Measurements from ENCODE around the gene COL21A1.

Gene COL21A1

DNA sequence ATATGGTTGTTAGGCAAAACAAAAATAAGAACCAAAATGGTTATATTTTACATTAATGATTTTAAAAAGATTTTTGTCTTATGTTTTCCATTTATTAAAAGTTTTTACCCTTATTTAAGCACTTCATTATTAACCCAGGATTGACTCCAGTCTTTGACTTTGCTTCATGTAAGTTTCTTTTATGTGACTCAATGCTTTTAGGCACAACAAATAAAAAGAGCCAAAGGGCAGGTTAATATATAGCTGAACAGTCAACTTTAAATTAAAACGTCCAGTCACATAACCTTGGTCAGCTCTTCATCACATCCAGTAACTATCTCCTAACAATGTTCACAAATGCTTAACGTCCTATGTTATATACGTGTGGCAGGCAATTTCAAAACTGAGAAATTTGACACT, 32.7 kb downstream of the COL21A1 start:
- no peak for DNase-seq
- in situ Hi-C loops (cut with HindIII; ENCODE audit: low pct_ligation_motif_present, low pct_unique_long_range_greater_than_20kb, low sequenced_read_pairs): no loop called here

DNA sequence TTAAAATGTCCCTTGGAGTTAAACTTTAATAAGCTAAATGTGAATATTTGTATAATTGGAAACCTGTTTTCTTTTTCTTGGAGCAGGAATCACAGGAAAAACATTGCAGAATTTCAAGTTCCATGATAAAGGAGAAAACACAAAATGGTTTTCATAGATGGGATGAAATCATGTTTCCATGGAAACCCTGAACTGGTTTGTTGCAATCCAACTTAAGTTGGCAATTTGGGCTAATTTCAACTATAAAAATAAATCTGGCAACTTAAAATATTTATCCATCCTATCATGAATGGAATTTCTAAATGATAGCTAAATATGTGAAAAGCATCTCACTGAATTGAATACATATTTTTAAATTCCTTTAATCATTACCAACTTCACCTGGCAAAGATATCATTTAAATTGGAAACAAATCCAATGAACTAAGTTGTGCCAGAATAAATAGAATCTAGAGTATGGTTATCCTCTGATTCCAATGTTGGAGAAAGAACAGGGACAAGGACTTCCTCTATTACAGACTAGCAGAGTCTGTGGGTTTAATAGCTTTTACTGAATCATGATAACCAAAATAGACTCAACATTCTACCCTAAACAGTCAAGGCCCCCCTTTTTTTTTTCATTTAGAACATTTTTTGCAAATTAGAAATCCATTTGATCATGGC, 33.2 kb downstream of the COL21A1 start:
- in situ Hi-C loops (cut with HindIII; ENCODE audit: low pct_ligation_motif_present, low pct_unique_long_range_greater_than_20kb, low sequenced_read_pairs): no loop called here
- DNase-seq: no peak

DNA sequence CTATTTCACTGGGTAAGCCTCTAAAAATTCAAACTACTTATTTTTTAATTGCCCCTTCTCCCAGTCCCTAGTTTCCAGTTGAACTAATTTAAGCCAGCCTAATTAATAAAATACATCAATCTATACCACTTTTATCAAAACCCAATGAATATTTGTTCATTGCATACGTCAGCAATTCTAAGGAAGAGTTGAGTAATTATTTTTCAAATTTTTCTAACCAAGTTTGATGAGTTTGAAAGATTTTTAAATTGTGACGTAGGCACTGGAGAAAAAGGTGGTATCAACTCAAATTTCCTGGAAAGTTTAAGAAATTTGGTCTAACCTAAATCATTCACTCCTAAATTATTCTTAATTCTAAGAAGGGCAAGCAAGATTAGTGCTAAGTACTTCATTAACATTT, 35.7 kb downstream of the COL21A1 start:
- DNase-seq: no peak
- in situ Hi-C loops (cut with HindIII; ENCODE audit: low pct_ligation_motif_present, low pct_unique_long_range_greater_than_20kb, low sequenced_read_pairs): no loop called here

DNA sequence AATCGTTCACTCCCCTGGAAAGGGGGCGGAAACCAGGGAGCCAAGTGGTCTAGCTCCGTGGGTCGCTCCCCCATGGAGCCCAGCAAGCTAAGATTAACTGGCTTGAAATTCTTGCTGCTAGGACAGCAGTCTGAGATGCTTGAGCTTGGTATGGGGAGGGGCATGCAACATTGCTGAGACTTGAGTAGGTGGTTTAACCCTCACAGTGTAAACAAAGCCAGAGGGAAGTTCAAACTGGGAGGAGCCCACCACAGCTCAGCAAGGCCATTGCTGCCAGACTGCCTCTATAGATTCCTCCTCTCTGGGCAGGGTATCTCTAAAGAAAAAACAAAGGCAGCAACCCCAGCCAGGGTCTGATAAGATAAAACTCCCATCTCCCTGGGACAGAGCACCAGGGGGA, 43.2 kb downstream of the COL21A1 start:
- DNase-seq: no peak
- in situ Hi-C loops (cut with HindIII; ENCODE audit: low pct_ligation_motif_present, low pct_unique_long_range_greater_than_20kb, low sequenced_read_pairs): no loop called here

DNA sequence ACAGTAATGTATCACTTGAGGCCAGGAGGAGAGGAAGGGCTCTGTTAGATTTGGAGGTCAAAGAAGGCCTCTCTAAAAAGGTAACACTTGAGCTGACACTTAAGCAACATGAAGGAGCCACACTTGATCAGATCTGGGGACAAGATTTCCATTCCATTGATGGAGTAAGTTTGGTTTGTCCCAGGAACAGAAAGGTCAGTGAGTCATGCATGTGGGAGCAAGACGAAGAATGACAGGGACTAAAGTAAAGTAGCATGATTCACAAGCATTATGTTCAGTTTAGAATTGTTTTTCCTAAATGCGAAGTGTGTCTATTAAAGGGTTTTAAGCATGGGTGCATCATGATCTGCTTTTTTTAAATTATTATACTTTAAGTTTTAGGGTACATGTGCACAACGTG, 47.4 kb downstream of the COL21A1 start:
- in situ Hi-C loops (cut with HindIII; ENCODE audit: low pct_ligation_motif_present, low pct_unique_long_range_greater_than_20kb, low sequenced_read_pairs): no loop called here
- no peak for DNase-seq

DNA sequence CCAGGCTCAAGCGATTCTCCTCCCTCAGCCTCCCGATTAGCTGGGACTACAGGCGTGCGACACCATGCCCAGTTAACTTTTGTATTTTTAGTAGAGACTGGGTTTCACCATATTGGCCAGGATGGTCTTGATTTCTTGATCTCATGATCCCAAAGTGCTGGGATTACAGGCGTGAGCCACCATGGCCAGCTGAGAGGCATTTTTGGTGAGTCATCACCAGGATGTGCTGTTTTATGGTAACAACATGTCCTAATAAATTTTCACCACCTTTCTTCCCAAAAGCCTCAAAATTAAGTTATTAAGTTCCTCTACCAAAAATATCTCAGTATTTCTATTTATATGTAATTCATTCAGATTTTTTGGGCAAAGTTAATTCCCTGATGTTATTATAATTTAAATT, 53.5 kb downstream of the COL21A1 start:
- in situ Hi-C loops (cut with HindIII; ENCODE audit: low pct_ligation_motif_present, low pct_unique_long_range_greater_than_20kb, low sequenced_read_pairs): no loop called here
- no peak for DNase-seq

DNA sequence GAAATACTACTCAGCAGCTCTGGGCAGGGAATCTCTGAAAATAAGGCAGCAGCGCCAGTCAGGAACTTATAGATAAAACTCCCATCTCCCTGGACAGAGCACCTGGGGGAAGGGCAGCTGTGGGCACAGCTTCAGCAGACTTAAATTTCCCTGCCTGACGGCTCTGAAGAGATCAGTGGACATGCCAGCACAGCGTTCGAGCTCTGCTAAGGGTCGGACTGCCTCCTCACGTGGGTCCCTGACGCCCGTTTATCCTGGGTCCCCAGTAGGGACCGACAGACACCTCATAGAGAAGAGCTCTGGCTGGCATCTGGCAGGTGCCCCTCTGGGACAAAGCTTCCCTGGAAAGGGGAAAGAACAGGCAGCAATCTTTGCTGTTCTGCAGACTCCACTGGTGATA, 59.0 kb downstream of the COL21A1 start:
- in situ Hi-C loops (cut with HindIII; ENCODE audit: low pct_ligation_motif_present, low pct_unique_long_range_greater_than_20kb, low sequenced_read_pairs): no loop called here

DNA sequence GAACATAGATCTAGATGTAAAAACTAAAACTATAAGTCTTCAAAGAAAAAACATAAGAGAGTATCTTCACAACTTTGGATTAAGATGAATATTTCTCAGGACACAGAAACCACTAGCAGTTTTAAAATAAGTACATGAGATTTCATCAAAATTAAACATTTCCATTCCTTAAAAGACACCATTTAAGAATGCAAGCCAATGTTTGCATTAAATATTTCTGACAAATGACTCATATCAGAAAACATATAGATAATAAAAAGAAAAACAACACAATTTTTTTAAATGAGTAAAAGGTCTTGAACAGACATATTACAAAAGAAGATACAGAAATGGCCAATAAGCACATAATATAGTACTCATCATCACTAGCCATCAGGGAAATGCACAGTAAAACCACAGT, 59.7 kb downstream of the COL21A1 start:
- no peak for DNase-seq
- in situ Hi-C loops (cut with HindIII; ENCODE audit: low pct_ligation_motif_present, low pct_unique_long_range_greater_than_20kb, low sequenced_read_pairs): no loop called here

More for the DNA sequence above, 59.0 kb downstream of the COL21A1 start:
- no peak for DNase-seq

DNA sequence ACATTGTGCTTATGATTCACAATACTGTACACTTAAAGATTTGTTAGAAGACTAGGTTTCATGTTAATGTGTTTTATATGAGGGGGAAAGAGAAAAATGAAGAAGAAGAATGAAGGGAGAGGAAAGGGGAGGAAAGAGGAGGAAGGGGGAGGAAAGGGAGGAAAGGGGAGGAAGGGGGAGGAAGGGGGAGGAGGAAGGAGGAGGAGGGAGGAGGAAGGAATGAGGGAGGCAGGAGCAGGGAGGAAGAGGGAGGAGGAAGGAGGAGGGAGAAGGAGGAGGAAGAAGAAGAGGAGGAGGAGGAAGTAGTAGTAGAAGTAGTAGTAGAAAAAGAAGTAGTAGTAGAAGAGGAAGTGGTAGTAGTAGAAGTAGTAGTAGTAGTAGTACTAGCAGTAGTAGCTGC, 70.6 kb downstream of the COL21A1 start:
- DNase-seq: no peak
- in situ Hi-C loops (cut with HindIII; ENCODE audit: low pct_ligation_motif_present, low pct_unique_long_range_greater_than_20kb, low sequenced_read_pairs): no loop called here

DNA sequence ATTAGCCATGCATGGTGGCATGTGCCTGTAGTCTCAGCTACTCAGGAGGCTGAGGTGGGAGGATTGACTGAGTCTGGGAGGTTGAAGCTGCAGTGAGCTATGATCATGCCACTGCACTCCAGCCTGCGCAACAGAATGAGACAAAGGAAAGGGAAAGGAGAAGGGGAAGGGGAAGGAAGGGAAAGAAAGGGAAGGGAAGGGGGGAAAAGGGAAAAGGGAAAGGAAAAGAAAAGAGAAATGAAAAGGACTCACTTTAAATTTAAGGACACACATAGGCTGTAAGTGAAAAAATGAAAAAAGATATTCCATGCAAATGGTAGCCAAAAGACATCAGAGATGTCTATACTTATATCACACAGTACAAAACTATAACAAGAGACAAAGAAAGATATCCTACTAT, 74.2 kb downstream of the COL21A1 start:
- in situ Hi-C loops (cut with HindIII; ENCODE audit: low pct_ligation_motif_present, low pct_unique_long_range_greater_than_20kb, low sequenced_read_pairs): no loop called here
- DNase-seq: no peak

DNA sequence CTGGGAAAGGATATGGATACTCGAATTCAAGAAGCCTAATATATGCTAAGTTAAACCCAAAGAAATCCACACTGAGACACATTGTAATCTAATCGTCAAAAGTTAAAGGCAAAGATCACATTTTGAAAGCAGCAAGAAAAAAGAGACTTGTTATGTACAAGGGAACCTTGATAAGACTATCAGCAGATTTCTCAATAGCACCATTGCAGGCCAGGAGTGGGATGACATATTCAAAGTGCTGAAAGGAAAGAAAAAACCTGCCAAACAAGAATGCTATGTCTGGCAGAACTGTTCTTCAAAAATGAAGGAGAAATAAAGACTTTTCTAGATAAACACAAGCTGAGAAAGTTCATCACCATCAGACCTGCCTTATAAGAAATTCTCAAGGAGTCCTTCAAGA, 75.2 kb downstream of the COL21A1 start:
- no peak for DNase-seq
- in situ Hi-C loops (cut with HindIII; ENCODE audit: low pct_ligation_motif_present, low pct_unique_long_range_greater_than_20kb, low sequenced_read_pairs): no loop called here

DNA sequence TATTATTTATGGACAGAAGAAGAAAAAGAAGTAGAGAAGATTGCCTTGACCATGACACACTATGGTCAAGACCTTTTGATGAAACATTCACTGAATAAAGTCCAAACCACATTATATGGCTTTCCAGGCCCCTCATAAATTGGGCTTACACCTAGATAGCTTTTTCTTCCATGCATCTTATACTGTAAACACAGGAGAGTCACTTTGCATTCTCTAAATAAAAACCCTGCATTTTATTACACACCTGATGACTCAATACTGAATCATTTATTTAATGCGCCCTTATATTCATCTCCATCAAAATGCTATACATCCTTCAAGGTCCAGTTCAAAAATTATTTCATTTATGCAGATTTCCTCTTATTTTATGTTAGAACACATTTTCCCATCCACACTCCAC, 78.0 kb downstream of the COL21A1 start:
- DNase-seq: no peak
- in situ Hi-C loops (cut with HindIII; ENCODE audit: low pct_ligation_motif_present, low pct_unique_long_range_greater_than_20kb, low sequenced_read_pairs): no loop called here

DNA sequence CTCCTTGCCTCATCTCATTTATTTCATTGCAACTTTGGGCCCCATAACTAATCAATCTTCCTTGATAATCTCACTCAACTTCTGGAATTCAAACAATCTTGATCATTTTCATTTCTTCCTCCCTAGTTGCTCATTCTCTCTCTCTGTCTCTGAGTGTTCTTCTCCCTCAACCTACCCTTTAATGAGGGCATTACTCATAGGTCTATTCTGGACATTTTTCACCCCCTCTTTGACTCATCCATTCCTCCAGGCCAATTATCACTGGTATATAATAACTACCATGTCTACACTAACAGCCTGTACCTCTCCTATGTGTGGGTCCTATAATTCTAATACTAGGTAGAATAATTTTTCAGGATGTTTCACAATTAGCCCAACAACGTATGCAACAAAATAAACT, 78.8 kb downstream of the COL21A1 start:
- in situ Hi-C loops (cut with HindIII; ENCODE audit: low pct_ligation_motif_present, low pct_unique_long_range_greater_than_20kb, low sequenced_read_pairs): no loop called here

DNA sequence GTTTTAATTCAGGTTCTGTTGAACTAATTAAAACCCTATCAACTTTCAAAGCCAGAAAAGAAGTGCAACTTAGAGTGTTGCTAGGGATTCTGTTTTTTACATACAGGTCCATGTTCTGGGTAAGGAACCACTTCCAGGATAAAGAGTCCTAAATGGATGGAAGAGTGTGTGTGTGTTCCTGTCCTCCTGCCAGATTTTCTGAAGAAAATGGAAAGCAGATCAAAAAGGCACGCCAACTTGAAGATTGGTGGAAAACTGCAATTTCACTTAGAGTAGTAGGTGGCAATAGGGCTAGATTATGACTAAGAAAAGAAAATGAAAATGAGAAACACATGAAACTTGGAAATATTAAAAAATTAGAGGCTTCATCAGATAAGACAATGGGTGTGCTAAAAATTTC, 85.3 kb downstream of the COL21A1 start:
- in situ Hi-C loops (cut with HindIII; ENCODE audit: low pct_ligation_motif_present, low pct_unique_long_range_greater_than_20kb, low sequenced_read_pairs): no loop called here
- no peak for DNase-seq

More for the DNA sequence above, 78.8 kb downstream of the COL21A1 start:
- no peak for DNase-seq

DNA sequence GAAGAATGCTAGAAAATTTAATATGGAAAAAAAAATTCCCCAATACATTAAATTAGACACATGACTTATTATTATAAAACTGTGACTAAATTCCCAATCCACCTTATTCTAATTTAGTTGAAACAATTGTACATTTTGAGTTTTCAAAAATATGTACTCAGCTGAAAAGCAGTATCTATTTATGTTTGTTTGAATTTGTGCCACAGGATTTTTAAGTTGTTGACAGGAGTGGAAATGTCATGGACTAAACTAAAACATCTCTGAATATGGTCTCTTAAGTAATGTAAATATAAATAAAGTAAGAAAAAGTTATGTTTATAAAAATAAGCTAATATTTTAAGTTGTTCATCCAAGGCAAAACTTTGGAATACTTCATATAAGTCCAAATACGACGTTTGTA, 86.9 kb downstream of the COL21A1 start:
- in situ Hi-C loops (cut with HindIII; ENCODE audit: low pct_ligation_motif_present, low pct_unique_long_range_greater_than_20kb, low sequenced_read_pairs): no loop called here

DNA sequence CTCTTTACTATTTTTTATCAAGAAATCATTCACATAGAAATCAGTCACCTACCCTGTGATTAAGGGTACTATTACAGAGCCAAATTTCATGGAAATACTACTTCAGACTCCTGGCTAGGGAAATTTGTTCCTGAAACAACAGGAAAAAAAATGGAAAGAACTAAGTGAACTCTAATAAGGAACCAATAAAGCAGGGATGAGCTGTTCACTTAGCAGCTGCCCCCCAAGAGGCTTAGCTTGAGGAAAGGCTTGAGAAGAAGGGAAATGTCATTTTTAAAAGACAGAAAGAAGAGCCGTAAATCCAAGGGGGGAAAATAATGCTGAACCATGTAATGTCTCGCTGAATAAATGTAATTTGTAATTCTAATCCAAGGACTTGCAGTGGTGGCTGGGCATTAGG, 88.8 kb downstream of the COL21A1 start:
- no peak for DNase-seq
- in situ Hi-C loops (cut with HindIII; ENCODE audit: low pct_ligation_motif_present, low pct_unique_long_range_greater_than_20kb, low sequenced_read_pairs): no loop called here

More for the DNA sequence above, 86.9 kb downstream of the COL21A1 start:
- no peak for DNase-seq

DNA sequence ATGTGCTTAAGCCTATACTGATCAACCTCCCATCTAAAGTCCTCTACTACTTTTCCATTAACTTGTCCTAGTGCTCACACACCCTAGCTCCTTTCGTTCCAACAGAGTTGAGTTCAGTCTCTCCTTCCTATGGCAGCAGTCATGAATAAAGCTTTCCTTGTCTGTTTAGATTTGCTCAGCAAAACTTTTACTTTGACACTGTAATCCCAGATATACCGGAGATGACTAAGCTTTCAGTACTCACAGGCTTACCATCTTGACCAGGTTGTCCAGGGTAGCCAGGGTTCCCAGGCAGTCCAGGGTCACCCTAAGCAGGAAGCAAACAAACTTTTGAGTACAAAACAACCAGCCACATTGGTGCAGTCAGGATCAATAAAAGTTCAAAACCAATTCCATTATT, 90.7 kb downstream of the COL21A1 start:
- no peak for DNase-seq
- in situ Hi-C loops (cut with HindIII; ENCODE audit: low pct_ligation_motif_present, low pct_unique_long_range_greater_than_20kb, low sequenced_read_pairs): no loop called here

DNA sequence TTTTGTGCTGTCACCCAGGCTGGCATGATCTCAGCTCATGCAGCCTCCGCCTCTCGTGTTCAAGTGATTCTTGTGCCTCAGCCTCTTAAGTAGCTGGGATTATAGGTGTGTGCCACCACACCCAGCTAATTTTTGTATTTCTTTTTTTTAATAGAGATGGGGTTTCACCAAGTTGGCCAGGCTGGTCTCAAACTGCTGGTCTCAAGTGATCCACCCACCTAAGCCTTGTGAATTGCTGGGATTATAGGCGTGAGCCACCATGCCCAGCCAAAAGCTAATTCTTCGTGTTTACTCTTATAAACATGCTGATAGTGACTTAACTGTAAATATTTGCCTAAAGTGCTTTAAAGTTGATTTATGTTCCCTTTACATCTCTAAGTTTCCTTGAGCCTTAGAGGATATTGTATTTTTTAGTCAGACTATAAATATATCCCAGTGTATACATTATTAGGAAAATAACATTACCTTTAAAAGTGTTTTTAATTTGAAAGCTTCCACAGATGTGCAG, 91.7 kb downstream of the COL21A1 start:
- in situ Hi-C loops (cut with HindIII; ENCODE audit: low pct_ligation_motif_present, low pct_unique_long_range_greater_than_20kb, low sequenced_read_pairs): no loop called here
- no peak for DNase-seq

DNA sequence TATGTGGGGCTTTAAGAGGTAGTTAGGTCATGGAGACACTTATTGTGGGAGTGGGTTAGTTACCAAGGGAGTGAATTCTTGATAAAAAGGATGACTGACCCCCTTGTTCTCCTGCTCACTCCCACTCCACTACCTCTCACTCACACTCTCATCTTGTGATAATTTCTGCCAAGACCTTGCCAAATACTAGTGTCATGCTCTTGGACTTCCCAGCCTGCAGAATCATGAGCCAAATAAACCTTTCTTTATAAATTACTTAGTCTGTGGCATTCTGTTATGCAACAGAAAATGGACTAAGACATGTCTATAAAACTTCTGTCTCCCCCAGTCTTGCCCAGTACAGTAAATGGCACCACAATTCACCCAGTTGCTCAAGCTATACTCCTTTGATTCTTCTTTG, 93.3 kb downstream of the COL21A1 start:
- no peak for DNase-seq
- in situ Hi-C loops (cut with HindIII; ENCODE audit: low pct_ligation_motif_present, low pct_unique_long_range_greater_than_20kb, low sequenced_read_pairs): no loop called here

DNA sequence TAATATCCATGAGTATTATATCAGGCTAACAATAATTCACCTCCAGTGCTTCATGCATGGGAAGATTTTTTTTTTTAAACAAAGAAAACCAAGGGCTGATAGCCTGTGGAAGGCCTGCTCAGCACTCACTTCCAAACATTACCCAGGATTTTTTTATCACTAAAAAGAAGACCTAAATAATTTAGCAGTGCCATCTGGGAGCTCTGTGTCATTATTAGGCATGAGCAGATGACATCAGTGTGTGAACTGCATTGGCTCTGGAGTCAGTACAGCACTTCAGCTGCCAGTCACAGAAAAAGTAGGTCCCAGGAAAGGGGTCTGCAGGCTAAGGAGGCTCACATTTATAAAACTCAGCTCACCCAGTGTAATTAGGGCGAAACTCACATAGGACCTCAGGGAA, 94.8 kb downstream of the COL21A1 start:
- no peak for DNase-seq
- in situ Hi-C loops (cut with HindIII; ENCODE audit: low pct_ligation_motif_present, low pct_unique_long_range_greater_than_20kb, low sequenced_read_pairs): no loop called here

All from ACHN (cell line).